Activated naive CD4-positive, alpha-beta T cell treated with Interleukin-2 at 50 U/mL for 16 hours (primary cell): ENCODE measurements around the gene CFAP73.
A peak's percentile ranks its signal among the peaks of the same experiment; 100 is the strongest.
"Not testable (repeated sequence)": the region's sequence is repeated elsewhere in the genome, so short reads cannot be mapped to it uniquely, and the experiment has no call there.

ENCODE experiments used
- DNase-seq: peaks from one replicate; pipeline ENCODE4 v3.0.0-alpha.2; 2020

Gene CFAP73

GRCh38 chr12:113149361-113150150 is at the start of gene CFAP73:
CFAP73 (plus strand) TSS chr12:113149724; CDS start chr12:113149858, 134 bp downstream.
- DNase-seq: no peak

- DNase-seq: no peak
These were observed 49.8 kb upstream of the CFAP73 start for GRCh38 chr12:113099764-113100163.

GRCh38 chr12:113101751-113102150 is 47.8 kb upstream of the CFAP73 start:
- DNase-seq: no peak

GRCh38 chr12:113102811-113103210 is 46.7 kb upstream of the CFAP73 start:
- DNase-seq: no peak

GRCh38 chr12:113103756-113104450 is 45.6 kb upstream of the CFAP73 start:
- DNase-seq: peak; percentile 68

- no peak for DNase-seq
These were observed 44.5 kb upstream of the CFAP73 start for GRCh38 chr12:113104953-113105510.

GRCh38 chr12:113105606-113106271 is 43.8 kb upstream of the CFAP73 start:
- DNase-seq: no peak

GRCh38 chr12:113106361-113106760 is 43.2 kb upstream of the CFAP73 start:
- no peak for DNase-seq

- no peak for DNase-seq
These were observed 41.2 kb upstream of the CFAP73 start for GRCh38 chr12:113108308-113108707.

GRCh38 chr12:113109360-113109759 is 40.2 kb upstream of the CFAP73 start:
- DNase-seq: no peak

- DNase-seq: no peak
These were observed 39.5 kb upstream of the CFAP73 start for GRCh38 chr12:113109872-113110599.

- no peak for DNase-seq
These were observed 38.3 kb upstream of the CFAP73 start for GRCh38 chr12:113111247-113111646.

GRCh38 chr12:113112043-113112899 is 37.3 kb upstream of the CFAP73 start:
- no peak for DNase-seq

- no peak for DNase-seq
These were observed 36.1 kb upstream of the CFAP73 start for GRCh38 chr12:113113397-113113796.

GRCh38 chr12:113114447-113115178 is 34.9 kb upstream of the CFAP73 start:
- no peak for DNase-seq

GRCh38 chr12:113115455-113116126 is 33.9 kb upstream of the CFAP73 start:
- no peak for DNase-seq

GRCh38 chr12:113116875-113117274 is 32.6 kb upstream of the CFAP73 start:
- no peak for DNase-seq

GRCh38 chr12:113117684-113118083 is 31.8 kb upstream of the CFAP73 start:
- DNase-seq: not testable (repeated sequence)

- no peak for DNase-seq
These were observed 31.4 kb upstream of the CFAP73 start for GRCh38 chr12:113118142-113118541.

- DNase-seq: no peak
These were observed 29.4 kb upstream of the CFAP73 start for GRCh38 chr12:113119980-113120669.
